ENCODE results near the gene BLID. TPM values are rescaled to one million over a fixed set of nuclear protein-coding genes. Genes with fewer than 3 reads are reported as not detected.

Gene BLID
- total RNA-seq, result not detected

GRCh38 chr11:122115524-122116379, at the start of gene BLID:
BLID (minus strand) TSS chr11:122116215; CDS start chr11:122115922, 293 bp downstream.
- H3K4me1 ChIP-seq, result no peaks in the 10 kb centered on the region
- H3K36me3 ChIP-seq, result no peaks in the 10 kb centered on the region
- no peak within 1 kb of the TSS for H3K4me3 ChIP-seq
- H3K27me3 ChIP-seq, result no peaks in the 10 kb centered on the region
- DNase-seq, result no peak
- H3K27ac ChIP-seq, result no peak within 1 kb of the TSS
- H3K9ac ChIP-seq (ENCODE audit: low read depth in 2 of 2, low read length in 2 of 2), result no peak within 1 kb of the TSS
- intact Hi-C loops (cut with DNase I), result no loop called here
- peak; percentile 27 for TF ChIP-seq CTCF (IDR thresholded peaks at IDR 0.05)
- no peaks in the 10 kb centered on the region for H3K9me3 ChIP-seq

- no peak for DNase-seq
- intact Hi-C loops (cut with DNase I), result no loop called here
- H3K9ac ChIP-seq (ENCODE audit: low read depth in 2 of 2, low read length in 2 of 2), result no peak overlapping the region
- TF ChIP-seq CTCF (IDR thresholded peaks at IDR 0.05), result no peak
- H3K27me3 ChIP-seq, result no peaks in the 10 kb centered on the region
- no peaks in the 10 kb centered on the region for H3K9me3 ChIP-seq
- H3K27ac ChIP-seq, result no peak overlapping the region
- no peaks in the 10 kb centered on the region for H3K36me3 ChIP-seq
- no peaks in the 10 kb centered on the region for H3K4me1 ChIP-seq
- H3K4me3 ChIP-seq, result no peak overlapping the region
Observed at GRCh38 chr11:122163053-122163819, 47.2 kb upstream of the BLID start.

GRCh38 chr11:122162095-122162494, 46.1 kb upstream of the BLID start:
- Histone ChIP-seq H3K4me3 (no peak overlapping the region), H3K27ac (no peak overlapping the region), H3K36me3 (no peaks in the 10 kb centered on the region), H3K4me1 (no peaks in the 10 kb centered on the region), H3K27me3 (no peaks in the 10 kb centered on the region), H3K9ac (ENCODE audit: low read depth in 2 of 2, low read length in 2 of 2) (no peak overlapping the region), H3K9me3 (no peaks in the 10 kb centered on the region)
- no peak for DNase-seq
- intact Hi-C loops (cut with DNase I), result no loop called here
- no peak for TF ChIP-seq CTCF (IDR thresholded peaks at IDR 0.05)

GRCh38 chr11:122160841-122161590, 45.0 kb upstream of the BLID start:
- Histone ChIP-seq H3K9ac (ENCODE audit: low read depth in 2 of 2, low read length in 2 of 2) (no peak overlapping the region), H3K36me3 (no peaks in the 10 kb centered on the region), H3K4me3 (no peak overlapping the region), H3K27me3 (no peaks in the 10 kb centered on the region), H3K27ac (no peak overlapping the region), H3K4me1 (no peaks in the 10 kb centered on the region), H3K9me3 (no peaks in the 10 kb centered on the region)
- no peak for TF ChIP-seq CTCF (IDR thresholded peaks at IDR 0.05)
- intact Hi-C loops (cut with DNase I), result no loop called here
- DNase-seq, result no peak

- H3K9ac ChIP-seq (ENCODE audit: low read depth in 2 of 2, low read length in 2 of 2), result no peak overlapping the region
- H3K27ac ChIP-seq, result no peak overlapping the region
- no peaks in the 10 kb centered on the region for H3K4me1 ChIP-seq
Observed at GRCh38 chr11:122159861-122160260, 43.8 kb upstream of the BLID start.

More at GRCh38 chr11:122159861-122160260, 43.8 kb upstream of the BLID start:
- Histone ChIP-seq H3K27me3 (no peaks in the 10 kb centered on the region), H3K9me3 (no peaks in the 10 kb centered on the region), H3K36me3 (no peaks in the 10 kb centered on the region), H3K4me3 (no peak overlapping the region)
- no peak for TF ChIP-seq CTCF (IDR thresholded peaks at IDR 0.05)
- intact Hi-C loops (cut with DNase I), result no loop called here
- DNase-seq, result no peak

All from colonic mucosa (tissue), 4 donors.